HEK293T (cell line): ENCODE results near the gene MAGI2.

Experiments used
- CTCF ChIA-PET: fragments of 350-600 bp; formaldehyde crosslinking; extraction: SDS; loops from one replicate; lab custom pipeline; 2021; ENCODE audit warnings: antibody characterized with exemption, inconsistent platforms; lab: Yijun Ruan, JAX
- POLR2A ChIA-PET: fragments of 350-600 bp; formaldehyde crosslinking; extraction: SDS; loops from one replicate; lab custom pipeline; 2020; ENCODE audit warnings: antibody characterized with exemption, inconsistent platforms; lab: Yijun Ruan, JAX
- DNase-seq: peaks from one replicate; pipeline ENCODE4 v3.0.0; 2012; ENCODE audit warnings: mixed read lengths; ENCODE audit errors: extremely low spot score
- ARNT ChIP-seq: fragments of 450-650 bp; IDR thresholded peaks from 2 replicates; pipeline ENCODE4 v1.6.1; 2017; ENCODE audit warnings: mild to moderate bottlenecking
- BHLHE40 ChIP-seq: fragments of 450-650 bp; IDR thresholded peaks from 2 replicates; pipeline ENCODE4 v1.6.1; 2016; ENCODE audit warnings: mild to moderate bottlenecking, moderate library complexity, borderline replicate concordance
- CTBP1 ChIP-seq: fragments of 450-650 bp; IDR thresholded peaks from 2 replicates; pipeline ENCODE4 v1.6.1; 2016; ENCODE audit warnings: borderline replicate concordance
- ELF4 ChIP-seq: fragments of 450-650 bp; IDR thresholded peaks from 2 replicates; pipeline ENCODE4 v1.6.1; 2017; ENCODE audit warnings: antibody characterized with exemption
- FOXA1 ChIP-seq: fragments of 450-650 bp; IDR thresholded peaks from 2 replicates; pipeline ENCODE4 v1.6.1; 2016; ENCODE audit warnings: mild to moderate bottlenecking
- FOXK2 ChIP-seq: fragments of 450-650 bp; IDR thresholded peaks from 2 replicates; pipeline ENCODE4 v1.6.1; 2016; ENCODE audit warnings: mild to moderate bottlenecking
- FOXM1 ChIP-seq: fragments of 450-650 bp; IDR thresholded peaks from 2 replicates; pipeline ENCODE4 v1.6.1; 2017; ENCODE audit warnings: mild to moderate bottlenecking, borderline replicate concordance
- HDGF ChIP-seq: fragments of 450-650 bp; IDR thresholded peaks from 2 replicates; pipeline ENCODE4 v1.6.1; 2017; ENCODE audit warnings: antibody characterized with exemption, borderline replicate concordance
- L3MBTL2 ChIP-seq: fragments of 450-650 bp; conservative IDR thresholded peaks from 2 replicates; pipeline ENCODE4 v1.6.1; 2016; ENCODE audit warnings: mild to moderate bottlenecking
- LEF1 ChIP-seq: fragments of 450-650 bp; IDR thresholded peaks from 2 replicates; pipeline ENCODE4 v1.6.1; 2017; ENCODE audit warnings: mild to moderate bottlenecking, borderline replicate concordance
- NFRKB ChIP-seq: fragments of 450-650 bp; IDR thresholded peaks from 2 replicates; pipeline ENCODE4 v1.6.1; 2016; ENCODE audit warnings: mild to moderate bottlenecking, moderate library complexity
- SP1 ChIP-seq: fragments of 450-650 bp; IDR thresholded peaks from 2 replicates; pipeline ENCODE4 v1.6.1; 2017
- SUZ12 ChIP-seq: fragments of 450-650 bp; IDR thresholded peaks from 2 replicates; pipeline ENCODE4 v1.6.1; 2016; ENCODE audit warnings: mild to moderate bottlenecking
- TARDBP ChIP-seq: fragments of 450-650 bp; IDR thresholded peaks from 2 replicates; pipeline ENCODE4 v1.6.1; 2016
- ZNF384 ChIP-seq: fragments of 450-650 bp; IDR thresholded peaks from 2 replicates; pipeline ENCODE4 v1.6.1; 2016
- TF ChIP-seq, protein P1 (sequence below): fragments of 450-650 bp; IDR thresholded peaks from 2 replicates; pipeline ENCODE4 v1.6.1; 2016

MAGI2 gene

GRCh38 chr7:78642751-78643150 is 810.7 kb downstream of the MAGI2 start:
- TF ChIP-seq NFRKB (no peak), HDGF (no peak), ZNF384 (no peak), BHLHE40 (no peak), L3MBTL2 (no peak), FOXK2 (no peak), ELF4 (no peak), SUZ12 (no peak), SP1 (no peak), TARDBP (no peak), FOXM1 (no peak), CTBP1 (no peak), ARNT (no peak), LEF1 (no peak), FOXA1 (no peak)
- TF ChIP-seq, protein P1, sequence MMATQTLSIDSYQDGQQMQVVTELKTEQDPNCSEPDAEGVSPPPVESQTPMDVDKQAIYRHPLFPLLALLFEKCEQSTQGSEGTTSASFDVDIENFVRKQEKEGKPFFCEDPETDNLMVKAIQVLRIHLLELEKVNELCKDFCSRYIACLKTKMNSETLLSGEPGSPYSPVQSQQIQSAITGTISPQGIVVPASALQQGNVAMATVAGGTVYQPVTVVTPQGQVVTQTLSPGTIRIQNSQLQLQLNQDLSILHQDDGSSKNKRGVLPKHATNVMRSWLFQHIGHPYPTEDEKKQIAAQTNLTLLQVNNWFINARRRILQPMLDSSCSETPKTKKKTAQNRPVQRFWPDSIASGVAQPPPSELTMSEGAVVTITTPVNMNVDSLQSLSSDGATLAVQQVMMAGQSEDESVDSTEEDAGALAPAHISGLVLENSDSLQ = no peak
- no peak for DNase-seq

GRCh38 chr7:78638364-78638763 is 815.1 kb downstream of the MAGI2 start:
- POLR2A ChIA-PET = no interaction called here
- CTCF ChIA-PET = interaction anchor here (0.6 kb wide), 1 partner anchor 168 kb away, joined by 3 read pairs; no protein-coding TSS in a partner anchor

More at GRCh38 chr7:78642751-78643150, 810.7 kb downstream of the MAGI2 start:
- CTCF ChIA-PET = interaction anchor here (0.6 kb wide), 1 partner anchor 128 kb away, joined by 4 read pairs; no protein-coding TSS in a partner anchor
- POLR2A ChIA-PET = no interaction called here

DNA sequence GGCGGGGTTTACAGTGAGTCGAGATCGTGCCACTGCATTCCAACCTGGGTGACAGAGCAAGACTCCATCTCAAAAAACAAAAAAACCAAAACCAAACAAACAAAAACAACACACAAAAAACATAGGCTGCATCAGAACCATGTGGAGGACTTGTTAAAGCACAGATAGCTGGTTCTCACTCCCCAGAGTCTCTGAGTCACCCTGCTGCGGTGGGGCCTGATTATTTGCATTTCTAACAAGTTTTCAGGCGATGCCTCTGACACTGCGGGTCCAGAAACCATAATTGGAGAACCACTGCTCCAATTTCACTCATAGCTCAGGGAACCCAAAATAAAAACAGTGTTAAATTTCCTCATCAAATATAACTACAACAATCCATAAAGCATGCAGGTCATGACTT is 816.7 kb downstream of the MAGI2 start:
- CTCF ChIA-PET = no interaction called here
- POLR2A ChIA-PET = no interaction called here
- TF ChIP-seq L3MBTL2 (no peak), LEF1 (no peak)
- no peak for DNase-seq

More at GRCh38 chr7:78638364-78638763, 815.1 kb downstream of the MAGI2 start:
- no peak for DNase-seq
- TF ChIP-seq SUZ12 (no peak), BHLHE40 (no peak), ELF4 (no peak), HDGF (no peak), L3MBTL2 (no peak), NFRKB (no peak), CTBP1 (no peak), SP1 (no peak), ZNF384 (no peak), FOXK2 (no peak), TARDBP (no peak)
- TF ChIP-seq, protein P1 = no peak

DNA sequence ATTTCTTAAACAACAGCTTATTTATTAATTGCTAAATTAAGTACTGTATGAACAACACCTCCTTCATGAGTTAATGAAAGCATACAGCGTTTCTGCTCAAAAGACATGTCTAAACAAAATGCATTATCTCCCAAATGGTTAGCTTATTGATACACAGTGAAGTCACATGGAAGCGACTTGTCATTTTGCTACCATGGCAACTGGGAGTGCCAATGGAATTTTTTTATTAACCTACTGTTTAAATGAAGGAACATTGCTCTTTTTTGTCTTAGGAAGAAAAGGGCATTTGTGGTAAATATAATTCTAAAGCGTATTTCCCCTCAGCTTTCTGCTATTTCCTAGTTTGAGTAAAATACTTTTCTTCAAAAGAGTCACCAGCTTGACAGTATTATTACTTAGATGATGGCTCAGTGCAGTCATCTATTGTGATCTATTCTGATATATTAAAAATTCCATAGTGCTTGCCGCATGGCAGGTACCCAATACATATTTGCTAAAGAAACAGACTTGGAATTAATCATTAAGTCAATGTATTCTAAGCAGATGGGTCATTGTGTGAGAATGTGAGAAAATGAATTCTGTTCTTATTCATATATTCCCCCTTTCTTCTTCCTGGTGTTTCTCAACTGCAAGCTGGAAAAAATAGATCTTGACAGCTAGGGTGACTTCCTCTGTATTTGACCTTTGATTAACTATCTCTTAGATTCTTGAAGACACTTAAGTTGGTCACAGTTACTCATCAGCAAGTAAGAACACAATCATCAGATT is 818.3 kb downstream of the MAGI2 start:
- no peak for DNase-seq
- TF ChIP-seq ELF4 (no peak), FOXA1 (no peak), HDGF (no peak), FOXK2 (no peak), NFRKB (no peak), BHLHE40 (no peak), TARDBP (no peak), FOXM1 (no peak), CTBP1 (no peak), ARNT (no peak), L3MBTL2 (no peak)
- ChIA-PET POLR2A (no interaction called here), CTCF (no interaction called here)

GRCh38 chr7:78634093-78634492 is 819.4 kb downstream of the MAGI2 start:
- TF ChIP-seq CTBP1 (no peak), TARDBP (no peak), NFRKB (no peak), ARNT (no peak), SP1 (no peak), FOXK2 (no peak), L3MBTL2 (no peak), BHLHE40 (no peak), FOXA1 (no peak), FOXM1 (no peak), ELF4 (no peak)
- ChIA-PET CTCF (no interaction called here), POLR2A (no interaction called here)

GRCh38 chr7:78620920-78621319 is 832.5 kb downstream of the MAGI2 start:
- DNase-seq = no peak
- ChIA-PET POLR2A (no interaction called here), CTCF (no interaction called here)
- TF ChIP-seq FOXK2 (no peak), NFRKB (no peak), ELF4 (no peak), ZNF384 (no peak), SUZ12 (no peak), FOXA1 (no peak), ARNT (no peak), HDGF (no peak), L3MBTL2 (no peak), TARDBP (no peak), SP1 (no peak)
- TF ChIP-seq, protein P1 = no peak

More at GRCh38 chr7:78634093-78634492, 819.4 kb downstream of the MAGI2 start:
- no peak for DNase-seq
